ENCODE data around the gene MALAT1. TPM values are rescaled to one million over a fixed set of nuclear protein-coding genes. Genes with fewer than 3 reads are reported as not detected.

The MALAT1 gene
- total and polyA plus RNA-seq, 2 of the 8 experiments (the other 6 are each of a cell fraction or from before 2014, with no cell fraction given) = 115 to 984 TPM

- H3K79me1 ChIP-seq (ENCODE audit: low read depth, low read length) = peaks cover 3% of the 10 kb centered on the region; the same call in 1 of the 2 replicates
- H3K27me3 ChIP-seq (replicated peaks in 1 of 4; ENCODE audit: control insufficient read depth in 3 of 4, extremely low read depth in 1 of 4, insufficient read depth in 3 of 4, low read length in 3 of 4) = no peaks in the 10 kb centered on the region
- H2BK120ac ChIP-seq (replicated peaks; ENCODE audit: low read depth, low read length) = no peak overlapping the region
- H4K20me1 ChIP-seq (replicated peaks in 1 of 2; ENCODE audit: control insufficient read depth in 1 of 2, insufficient read depth in 2 of 2, low read length in 2 of 2) = no peaks in the 10 kb centered on the region
- H3K18ac ChIP-seq (ENCODE audit: extremely low read depth, low read length) = no peak overlapping the region
- no peak overlapping the region for H2BK15ac ChIP-seq (ENCODE audit: low read length)
- FAIRE-seq (no peak), DNase-seq (ENCODE audit: low read depth in 1 of 2, low spot score in 2 of 2) (no peak)
- no peak overlapping the region for H3K4me2 ChIP-seq (ENCODE audit: insufficient read depth in 1 of 2, low read depth in 2 of 2, low read length in 2 of 2)
- no peak overlapping the region for H3K27ac ChIP-seq (ENCODE audit: low read depth, low read length)
- H2AK5ac ChIP-seq (ENCODE audit: low read depth, low read length) = no peak overlapping the region
- H2BK12ac ChIP-seq (ENCODE audit: low read depth, low read length) = no peak overlapping the region
- H4K5ac ChIP-seq (ENCODE audit: insufficient read length, low read depth, low read length) = no peak overlapping the region
- H3K9ac ChIP-seq (replicated peaks in 1 of 4; ENCODE audit: extremely low read depth in 1 of 4, low read depth in 3 of 4, low read length in 3 of 4) = no peak overlapping the region
- H3K4me1 ChIP-seq (replicated peaks in 1 of 4; ENCODE audit: control insufficient read depth in 3 of 4, insufficient read depth in 4 of 4, low read length in 3 of 4) = peaks cover 0 to 18% (median 15%) of the 10 kb centered on the region in 4 experiments; a peak in 5 of 7 replicates
- H2AFZ ChIP-seq (ENCODE audit: low read length) = no peak overlapping the region
- H3K23me2 ChIP-seq (ENCODE audit: low read depth, low read length) = peaks cover 9% of the 10 kb centered on the region
- H3K4me3 ChIP-seq (ENCODE audit: extremely low read depth in 1 of 4, insufficient read depth in 2 of 4, low read depth in 3 of 4, low read length in 4 of 4) = no peak overlapping the region
- H4K91ac ChIP-seq (replicated peaks; ENCODE audit: insufficient read length, low read length) = no peak overlapping the region
- H3K14ac ChIP-seq (ENCODE audit: insufficient read length) = no peak overlapping the region
- TF ChIP-seq HDAC2 (IDR thresholded peaks at IDR 0.05; ENCODE audit: borderline replicate concordance in 1 of 2, low read depth in 2 of 2, low read length in 2 of 2) = no peak
- no peak for TF ChIP-seq GABPA (IDR thresholded peaks at IDR 0.05; ENCODE audit: borderline replicate concordance, insufficient read depth, low read length)
- no peak for TF ChIP-seq EP300 (IDR thresholded peaks at IDR 0.05; ENCODE audit: borderline replicate concordance in 1 of 2, low read depth in 2 of 2, low read length in 2 of 2)
- TF ChIP-seq, protein P1, sequence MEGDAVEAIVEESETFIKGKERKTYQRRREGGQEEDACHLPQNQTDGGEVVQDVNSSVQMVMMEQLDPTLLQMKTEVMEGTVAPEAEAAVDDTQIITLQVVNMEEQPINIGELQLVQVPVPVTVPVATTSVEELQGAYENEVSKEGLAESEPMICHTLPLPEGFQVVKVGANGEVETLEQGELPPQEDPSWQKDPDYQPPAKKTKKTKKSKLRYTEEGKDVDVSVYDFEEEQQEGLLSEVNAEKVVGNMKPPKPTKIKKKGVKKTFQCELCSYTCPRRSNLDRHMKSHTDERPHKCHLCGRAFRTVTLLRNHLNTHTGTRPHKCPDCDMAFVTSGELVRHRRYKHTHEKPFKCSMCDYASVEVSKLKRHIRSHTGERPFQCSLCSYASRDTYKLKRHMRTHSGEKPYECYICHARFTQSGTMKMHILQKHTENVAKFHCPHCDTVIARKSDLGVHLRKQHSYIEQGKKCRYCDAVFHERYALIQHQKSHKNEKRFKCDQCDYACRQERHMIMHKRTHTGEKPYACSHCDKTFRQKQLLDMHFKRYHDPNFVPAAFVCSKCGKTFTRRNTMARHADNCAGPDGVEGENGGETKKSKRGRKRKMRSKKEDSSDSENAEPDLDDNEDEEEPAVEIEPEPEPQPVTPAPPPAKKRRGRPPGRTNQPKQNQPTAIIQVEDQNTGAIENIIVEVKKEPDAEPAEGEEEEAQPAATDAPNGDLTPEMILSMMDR (IDR thresholded peaks at IDR 0.05; ENCODE audit: control extremely low read depth in 1 of 3, insufficient read depth in 1 of 3, low read depth in 1 of 3, low read length in 3 of 3) = no peak
- no peak for TF ChIP-seq CBX5 (IDR thresholded peaks at IDR 0.05; ENCODE audit: low read depth, low read length)
- no peak for TF ChIP-seq ASH2L (IDR thresholded peaks at IDR 0.05; ENCODE audit: low read length)
- no peak for TF ChIP-seq SP1 (IDR thresholded peaks at IDR 0.05; ENCODE audit: low read depth, low read length)
- TF ChIP-seq TEAD4 (IDR thresholded peaks at IDR 0.05; ENCODE audit: low read depth, low read length) = no peak
- no peak overlapping the region for H3K4ac ChIP-seq (replicated peaks; ENCODE audit: insufficient read length, low read depth, low read length)
- POLR2A ChIA-PET (ENCODE audit: partially characterized antibody) = interaction anchor here (26.0 kb wide), 1 partner anchor 23 kb away, joined by 1447 read pairs; the partner anchor contains the start of gene MALAT1
- 0 out of 4 replicates have a peak, but pooled peaks cover 0 to 7% of the 10 kb centered on the region in 2 experiments for H3K79me2 ChIP-seq (ENCODE audit: control insufficient read depth in 1 of 2, insufficient read depth in 2 of 2, low read length in 2 of 2)
- WGBS, 2 experiments (ENCODE audit: extremely low coverage in 1 of 2, insufficient coverage in 1 of 2, insufficient read length in 1 of 2, insufficient replicate concordance in 2 of 2, low coverage in 1 of 2, low lambda C conversion rate in 2 of 2, missing lambda C conversion rate in 1 of 2) = 90% methylated on average over 3 of the region's 3 CpGs; no CpG with 5 or more reads in 1 of the 2 experiments
- H3K23ac ChIP-seq (ENCODE audit: insufficient read length) = no peak overlapping the region
- H3K9me3 ChIP-seq (ENCODE audit: insufficient read depth in 2 of 2, low read depth in 1 of 2, low read length in 1 of 2) = no peaks in the 10 kb centered on the region
- no peaks in the 10 kb centered on the region for H3K36me3 ChIP-seq (ENCODE audit: control insufficient read depth in 2 of 4, insufficient read depth in 4 of 4, low read length in 3 of 4)
- no peak overlapping the region for H2BK20ac ChIP-seq (ENCODE audit: low read length)
- H2BK5ac ChIP-seq (ENCODE audit: low read depth, low read length) = no peak overlapping the region
- CTCF ChIA-PET (ENCODE audit: partially characterized antibody) = interaction anchor here (0.6 to 26.0 kb wide), 8 partner anchors 15 to 143 kb away, joined by 3 to 809 read pairs (median 4); partner anchors contain the start of genes MALAT1 and NEAT1
- H3K56ac ChIP-seq (replicated peaks; ENCODE audit: insufficient read length, low read depth, low read length) = no peak overlapping the region
- no peak overlapping the region for H4K8ac ChIP-seq (ENCODE audit: extremely low read depth, insufficient read depth, low read length)
These were observed 24.0 kb upstream of the MALAT1 start for GRCh38 chr11:65474864-65475263.
